HG03378 (cell line): ENCODE measurements around the gene SIM2.

Source experiments
- ATAC-seq: cut with Tn5 transposase; IDR thresholded peaks from one replicate; pipeline ENCODE4 v1.9.1; 2021; ENCODE audit warnings: mild to moderate bottlenecking, moderate library complexity; ENCODE audit not compliant: unreplicated experiment

Gene SIM2

DNA sequence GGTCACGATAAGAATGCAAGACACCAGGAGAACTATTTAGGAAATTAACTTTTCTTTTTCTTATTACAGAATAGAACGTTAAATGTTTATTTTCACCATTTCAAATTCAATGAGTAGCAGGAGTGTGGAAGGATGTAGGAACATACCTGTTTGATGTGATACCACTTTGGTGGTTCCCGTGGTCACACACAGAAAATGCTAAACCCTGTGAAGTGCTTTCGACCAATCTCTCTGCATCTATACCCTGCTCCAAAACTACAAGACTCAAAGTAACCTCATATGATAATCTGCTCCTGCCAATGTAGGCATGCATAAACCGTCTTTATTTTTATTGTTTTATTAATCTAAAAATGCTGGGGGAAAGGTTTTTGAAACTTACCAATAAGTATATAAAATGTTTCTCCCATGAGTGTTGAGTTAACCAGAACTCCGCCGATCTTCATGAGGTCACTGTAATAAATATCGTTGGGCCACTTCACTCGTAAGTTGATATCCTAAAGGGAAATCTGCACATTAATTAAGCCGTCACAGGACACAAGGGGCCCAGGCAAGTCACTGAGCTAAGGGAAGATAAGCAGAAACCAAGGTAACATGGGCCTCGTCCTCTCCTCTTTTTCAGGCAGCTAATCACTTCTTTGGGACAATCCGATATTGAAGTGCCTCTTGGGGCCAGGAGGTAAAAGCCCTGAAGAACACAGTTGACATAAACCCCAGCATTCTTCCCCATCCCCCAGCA, 60.6 kb downstream of the SIM2 start:
- no peak for ATAC-seq

DNA sequence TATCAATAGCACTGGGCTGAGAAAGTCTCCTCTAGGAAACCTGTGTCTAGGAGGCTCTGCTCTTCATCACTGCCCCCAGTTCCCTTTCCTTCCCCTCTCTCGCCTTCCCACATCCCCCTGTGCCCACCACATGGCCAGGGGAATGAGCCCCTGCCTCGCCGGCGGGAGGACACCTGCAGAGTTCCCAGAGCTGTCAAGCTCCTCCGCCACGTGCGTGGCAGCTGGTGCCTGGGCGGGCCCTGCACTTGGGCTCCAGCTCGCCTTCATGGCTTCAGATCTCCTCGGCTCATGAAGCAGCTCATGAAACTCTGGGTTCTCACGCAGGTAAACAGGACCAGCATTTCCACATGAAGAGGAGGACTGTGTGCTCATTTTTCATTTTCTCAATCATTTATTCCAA, 62.8 kb downstream of the SIM2 start:
- no peak for ATAC-seq

DNA sequence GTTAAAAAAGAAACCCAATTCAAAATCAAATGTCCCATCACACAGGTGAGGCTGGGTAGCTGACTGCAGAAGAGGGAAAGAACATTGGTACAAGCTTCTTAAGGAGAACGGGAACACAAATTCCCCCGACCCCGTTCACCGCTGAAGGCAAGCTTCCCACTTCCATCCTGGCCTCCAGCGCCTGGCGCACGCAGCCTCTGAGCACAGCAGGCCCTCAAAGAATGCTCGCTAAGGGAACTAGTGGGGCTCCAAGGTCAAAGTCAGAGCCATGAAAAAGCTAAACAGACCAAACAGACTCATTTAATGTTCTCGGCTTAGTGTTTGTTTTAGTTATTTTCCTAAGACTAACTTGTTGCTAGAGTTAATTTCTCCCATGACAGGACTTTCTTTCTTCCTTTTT, 63.7 kb downstream of the SIM2 start:
- no peak for ATAC-seq

DNA sequence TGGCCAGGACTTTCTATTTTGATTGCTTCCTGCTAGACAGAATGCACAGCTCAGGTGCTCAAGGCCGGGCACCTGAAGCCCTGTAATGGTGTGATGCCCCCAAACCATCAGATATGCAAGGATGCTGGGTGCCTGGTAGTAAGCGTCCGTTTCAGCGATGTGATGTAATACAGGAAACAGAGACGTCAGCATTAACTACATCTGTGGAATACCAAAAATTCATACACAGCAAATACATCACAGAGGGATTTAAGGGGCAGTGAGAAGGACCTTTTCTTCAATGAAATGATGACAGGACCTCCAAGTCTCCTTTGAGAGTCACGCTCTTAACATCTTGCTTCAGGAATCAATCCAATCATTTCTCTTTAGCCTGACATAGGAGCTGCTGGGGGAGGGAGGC, 64.4 kb downstream of the SIM2 start:
- no peak for ATAC-seq

DNA sequence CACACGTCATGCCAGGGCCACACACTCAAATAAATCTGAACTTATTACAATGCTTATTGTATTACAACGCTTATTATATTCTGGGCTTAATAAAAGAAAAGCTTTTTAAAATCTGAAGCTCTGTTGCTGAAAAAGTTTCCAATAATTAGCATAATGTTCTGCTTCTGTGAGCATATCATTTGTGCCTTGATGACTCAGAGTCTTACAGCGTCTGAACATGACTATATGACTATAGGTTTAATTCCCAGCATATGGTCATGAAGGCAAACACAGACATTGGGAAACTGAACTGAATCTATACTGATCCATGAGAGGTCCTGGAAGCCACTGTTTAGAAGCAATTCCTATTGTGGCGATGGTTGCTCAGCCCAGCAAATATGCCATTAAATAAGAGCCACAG, 66.3 kb downstream of the SIM2 start:
- ATAC-seq = no peak

DNA sequence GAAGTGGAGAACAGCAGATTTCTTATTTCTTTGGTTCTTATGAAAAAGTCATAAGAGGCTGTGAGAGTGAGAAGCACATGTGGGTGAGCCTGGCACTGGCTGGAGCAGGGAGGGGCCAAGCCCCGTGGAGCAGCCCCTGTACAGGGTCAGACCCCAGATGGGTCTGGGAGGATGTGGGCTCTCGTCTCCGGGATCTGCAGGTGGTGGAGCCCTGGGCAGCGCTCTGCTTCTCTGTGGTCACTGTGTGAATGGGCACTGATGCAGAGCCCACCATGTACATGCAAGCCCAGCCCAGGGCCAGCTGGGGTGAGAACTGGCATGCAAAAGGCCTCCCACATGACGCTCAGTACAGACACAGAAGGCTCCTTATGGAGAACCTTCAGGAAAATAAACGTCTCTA, 67.6 kb downstream of the SIM2 start:
- ATAC-seq = no peak

DNA sequence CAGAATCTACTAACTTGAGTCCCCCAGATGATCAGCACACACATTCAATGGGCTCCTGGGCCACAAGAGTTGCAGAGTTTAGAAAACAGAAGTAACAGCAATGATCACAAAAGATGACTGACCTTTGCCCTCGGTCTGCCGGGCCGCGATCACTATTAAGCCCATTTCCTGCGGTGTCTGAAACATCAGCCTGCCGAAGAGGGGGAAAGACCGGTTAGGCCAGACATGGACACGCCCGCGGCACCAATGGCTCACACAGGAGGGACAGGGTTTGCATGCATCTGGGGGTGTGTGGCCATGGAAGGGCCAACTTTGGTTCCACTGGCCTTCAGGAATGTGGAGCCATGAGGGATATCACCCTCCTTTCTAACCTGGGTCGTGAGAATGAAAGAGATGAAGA, 68.2 kb downstream of the SIM2 start:
- ATAC-seq = no peak

DNA sequence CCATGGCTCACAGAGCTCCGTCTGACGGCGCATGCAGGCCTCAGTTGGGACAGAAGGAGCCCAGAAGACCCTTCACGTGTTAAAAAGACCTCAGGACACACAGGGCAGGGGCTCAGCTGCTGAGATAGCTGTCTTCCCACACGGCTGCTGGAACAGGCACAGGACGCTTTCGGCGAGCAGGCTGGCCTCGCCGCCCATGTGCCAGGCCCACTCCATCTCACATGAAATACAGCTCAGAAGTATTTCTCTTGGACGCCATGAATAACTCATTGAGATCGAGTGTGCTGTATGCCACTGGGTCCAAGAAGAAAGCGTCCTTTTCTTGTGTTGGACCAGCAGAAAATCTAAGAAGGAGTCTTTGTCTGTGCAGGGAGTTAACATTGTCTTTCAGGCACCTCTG, 69.6 kb downstream of the SIM2 start:
- no peak for ATAC-seq

DNA sequence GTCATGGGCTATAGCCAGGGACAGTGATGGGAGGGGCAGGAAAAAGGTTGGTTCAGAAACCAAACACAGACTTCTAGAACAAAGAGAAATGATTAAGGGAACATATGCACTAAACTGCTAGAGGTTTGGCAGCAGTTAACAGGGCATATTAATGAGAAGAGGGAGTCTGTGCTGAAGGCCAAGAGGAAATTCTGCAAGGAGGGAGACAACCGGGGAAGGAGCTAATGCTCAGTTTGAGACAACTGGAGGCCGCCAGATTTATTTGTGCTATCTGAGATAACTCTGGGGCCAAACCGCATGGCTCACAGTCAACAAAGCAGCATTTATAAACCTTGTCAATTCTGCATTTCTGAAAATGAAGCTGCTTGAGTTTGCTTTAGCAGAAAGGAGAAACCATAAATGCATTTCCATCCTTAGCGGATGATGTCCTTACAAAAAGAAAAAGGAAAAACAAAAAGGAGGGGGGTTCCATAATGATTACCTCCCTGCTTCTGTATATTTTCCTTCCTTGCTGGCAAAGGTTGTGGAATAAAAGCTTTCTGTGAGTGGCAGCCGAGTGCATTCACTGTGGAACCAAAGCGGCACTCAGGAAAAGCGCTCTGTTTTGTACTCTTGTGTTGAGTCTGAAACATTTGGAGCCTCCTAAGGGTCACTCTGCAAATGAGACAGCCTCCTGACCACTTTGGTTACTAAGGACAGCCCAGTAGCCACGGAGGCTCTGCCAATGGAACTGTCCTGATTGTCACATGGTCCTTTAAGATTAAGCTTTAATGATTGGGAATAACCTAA, 70.3 kb downstream of the SIM2 start:
- no peak for ATAC-seq

DNA sequence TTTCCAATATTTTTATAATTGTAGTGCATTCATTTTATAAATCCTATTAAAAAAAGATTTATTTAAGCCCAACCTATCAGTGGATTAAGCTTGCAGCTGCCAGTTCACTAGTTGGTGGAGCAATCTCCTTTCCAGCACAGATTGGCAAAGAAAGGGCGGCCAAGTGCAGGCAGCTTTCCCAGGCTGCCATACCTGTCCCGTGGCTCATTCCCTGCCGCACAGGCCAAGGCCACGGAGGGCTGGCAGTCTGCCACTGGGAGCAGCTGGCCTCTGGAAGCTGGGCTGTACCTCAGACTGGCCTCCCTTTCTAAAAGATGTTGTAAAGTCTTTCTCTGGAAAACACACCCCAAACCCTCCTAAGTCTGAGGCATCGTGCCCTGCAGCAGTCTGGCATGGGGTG, 74.2 kb downstream of the SIM2 start:
- ATAC-seq = no peak

DNA sequence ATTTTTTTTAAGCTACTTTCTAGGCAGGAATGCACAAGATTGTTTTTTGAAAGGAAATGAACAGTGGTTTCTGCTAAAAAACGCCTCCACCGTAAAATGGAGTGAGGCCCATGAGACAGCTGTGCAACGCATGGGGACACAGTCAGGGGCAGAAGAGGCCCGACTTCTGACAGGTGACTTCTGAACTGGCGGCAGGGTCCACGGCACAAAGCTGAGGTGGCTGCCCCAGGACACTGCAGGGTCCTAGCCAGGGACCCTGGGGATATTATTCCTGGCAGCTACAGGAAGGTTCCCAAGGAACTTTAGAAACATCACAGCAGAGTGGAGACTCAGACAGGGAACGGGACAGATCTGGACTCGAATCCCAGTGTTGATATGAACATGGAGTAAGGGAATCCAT, 75.1 kb downstream of the SIM2 start:
- ATAC-seq = no peak

DNA sequence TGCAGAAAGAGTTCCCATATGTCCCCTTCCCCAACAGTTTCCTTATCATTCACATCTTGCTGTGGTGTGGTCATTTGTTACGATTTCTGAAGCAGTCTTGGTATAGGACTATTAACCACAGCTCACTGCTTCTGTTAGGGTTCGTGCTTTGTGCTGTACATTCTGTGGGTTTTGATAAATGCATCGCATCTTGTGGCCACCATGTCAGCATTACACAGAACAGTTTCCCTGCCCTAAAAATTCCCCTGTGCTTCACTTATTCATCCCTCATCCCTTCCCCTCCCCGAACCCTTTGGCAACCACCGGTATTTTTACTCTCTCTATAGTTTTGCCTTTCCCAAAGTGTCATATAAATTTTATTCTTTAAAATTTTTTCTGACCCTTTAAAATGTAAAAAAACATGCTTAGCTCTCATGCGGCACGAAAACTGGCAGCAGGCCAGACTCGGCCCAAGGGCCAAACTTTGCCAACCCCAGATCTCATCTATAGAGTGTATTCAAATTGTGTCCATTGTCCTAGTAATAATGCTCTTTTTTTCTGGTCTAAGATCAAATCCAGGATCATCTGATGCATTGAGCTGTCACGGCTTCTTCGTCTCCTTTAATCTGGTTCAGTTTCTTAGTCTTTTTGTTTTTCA, 78.2 kb downstream of the SIM2 start:
- ATAC-seq = no peak

DNA sequence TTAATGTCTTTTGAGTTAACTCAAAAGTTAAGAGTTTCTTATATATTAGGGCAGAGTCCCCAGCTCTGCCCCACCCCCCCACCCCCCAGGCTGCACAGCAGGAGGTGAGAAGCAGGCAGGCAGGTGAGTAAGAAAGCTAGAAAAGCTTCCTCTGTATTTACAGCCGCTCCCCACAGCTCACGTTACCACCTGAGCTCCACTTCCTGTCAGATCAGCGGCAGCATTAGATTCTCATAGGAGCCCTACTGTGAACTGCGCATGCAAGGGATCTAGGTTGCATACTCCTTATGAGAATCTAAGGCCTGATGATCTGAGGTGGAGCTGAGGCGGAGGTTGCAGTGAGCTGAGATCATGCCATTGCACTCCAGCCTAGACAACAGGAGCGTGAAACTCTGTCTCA, 81.9 kb downstream of the SIM2 start:
- no peak for ATAC-seq

DNA sequence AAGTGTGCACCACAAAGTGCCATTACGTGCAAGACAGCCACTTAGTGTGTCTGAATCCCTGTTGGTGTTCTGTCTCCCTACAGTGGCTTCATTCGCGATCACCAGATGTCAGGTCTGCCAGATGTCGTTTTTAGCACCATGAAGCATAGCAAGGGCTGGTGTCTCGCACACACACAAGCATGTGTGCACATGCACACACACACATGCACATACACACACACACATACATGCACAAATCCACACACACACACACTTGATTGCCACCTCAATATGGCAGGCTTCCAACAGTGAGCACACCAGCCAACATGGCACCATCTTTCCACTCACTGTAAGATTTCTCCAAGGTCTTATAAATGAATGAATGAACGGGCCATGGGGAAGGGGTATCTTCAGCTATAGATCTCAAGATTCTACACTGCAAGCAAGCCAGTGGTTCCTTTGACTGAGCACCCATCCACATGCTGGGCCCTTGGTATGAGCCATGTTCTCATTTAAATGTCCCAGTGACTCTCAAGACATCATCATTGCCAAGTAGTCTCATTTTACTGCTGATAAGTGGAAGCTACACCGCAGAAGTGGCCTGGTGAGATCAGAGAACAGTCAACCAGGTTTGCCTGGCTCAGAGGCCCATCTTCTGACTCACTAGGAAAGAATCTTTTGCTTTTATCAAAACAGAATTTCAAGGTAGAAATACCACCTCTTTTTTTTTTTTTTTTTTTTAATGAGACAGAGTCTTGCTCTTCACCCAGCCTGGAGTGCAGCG, 84.9 kb downstream of the SIM2 start:
- ATAC-seq = no peak

DNA sequence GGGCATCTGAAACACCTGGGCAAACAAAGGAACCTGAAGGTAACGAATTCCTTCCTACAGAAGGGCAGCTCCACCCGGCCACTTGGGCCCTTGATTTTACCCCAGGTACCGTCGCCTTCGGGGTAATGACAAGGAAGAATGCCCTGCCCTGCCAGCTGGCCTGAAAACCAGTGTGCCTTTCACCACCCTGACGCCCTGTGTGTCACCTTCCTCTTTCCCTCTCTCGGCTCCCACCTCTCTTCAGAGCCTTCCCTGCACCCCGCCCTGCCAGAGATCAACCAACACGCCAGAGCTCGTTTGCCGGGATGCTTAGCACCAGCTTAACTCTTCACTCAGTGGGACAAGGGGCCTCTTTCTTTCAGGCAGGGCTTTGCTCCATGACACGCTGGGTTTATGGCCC, 86.0 kb downstream of the SIM2 start:
- no peak for ATAC-seq

DNA sequence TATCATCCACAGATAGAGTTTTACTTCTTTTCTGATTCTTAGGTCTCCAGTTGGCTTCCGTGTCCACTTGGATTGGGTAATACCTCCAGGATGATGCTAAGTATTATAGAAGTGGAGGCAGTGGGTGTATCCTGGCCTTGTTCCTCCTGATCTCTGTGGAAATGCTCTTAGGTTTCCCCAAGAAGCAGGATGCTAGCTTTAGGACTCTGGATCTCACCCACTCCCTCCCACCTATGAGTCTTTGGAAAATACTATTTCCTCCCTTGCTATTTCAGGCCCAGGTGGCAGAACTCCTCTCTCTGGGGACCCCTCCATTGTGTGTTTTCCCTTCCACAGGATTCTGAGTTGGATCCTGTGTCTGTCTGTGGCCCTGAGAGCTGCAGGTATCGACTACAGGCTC, 86.7 kb downstream of the SIM2 start:
- no peak for ATAC-seq

DNA sequence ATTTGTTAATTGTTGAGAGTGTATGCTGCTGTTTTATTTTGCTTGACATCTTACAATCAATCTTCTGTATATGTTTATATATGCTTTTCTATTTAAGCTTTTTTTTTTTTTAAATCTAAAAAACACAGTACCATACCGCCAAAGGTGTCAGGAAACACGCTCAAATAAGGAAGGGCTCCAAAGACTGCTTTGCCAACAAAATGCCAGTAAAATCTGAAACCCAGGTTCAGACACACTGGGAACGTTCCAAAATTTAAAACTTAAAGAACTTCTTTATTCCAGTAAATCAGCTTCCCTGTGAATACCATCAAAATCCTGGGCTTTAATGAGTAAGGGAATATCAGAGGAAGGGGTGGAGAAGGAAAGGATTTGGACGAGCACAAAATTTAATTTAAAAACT, 87.3 kb downstream of the SIM2 start:
- ATAC-seq = no peak

DNA sequence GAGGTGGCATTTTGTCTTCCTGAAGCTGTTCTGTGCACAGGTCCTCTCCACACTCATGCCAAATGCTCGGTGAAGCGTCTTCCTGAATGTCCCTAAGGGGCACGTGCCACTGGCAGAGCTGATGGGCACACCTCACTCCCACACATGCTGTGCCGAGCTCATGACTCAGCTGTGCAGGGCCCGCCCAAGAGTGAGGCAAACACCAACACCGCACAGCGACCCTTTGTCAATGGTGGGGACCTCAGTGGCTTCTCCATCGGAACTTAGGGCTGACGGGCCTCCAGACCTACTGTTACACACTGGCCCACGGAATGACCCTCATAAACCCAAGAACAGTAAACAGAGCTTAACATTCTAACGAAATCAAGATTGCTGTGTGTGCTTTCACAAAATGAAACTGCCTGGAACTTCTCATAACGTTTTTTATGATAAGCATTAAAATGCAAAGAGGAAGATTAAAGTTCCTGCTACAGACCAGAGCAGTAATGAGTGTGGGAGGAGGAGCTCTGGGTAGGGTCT, 89.3 kb downstream of the SIM2 start:
- no peak for ATAC-seq

DNA sequence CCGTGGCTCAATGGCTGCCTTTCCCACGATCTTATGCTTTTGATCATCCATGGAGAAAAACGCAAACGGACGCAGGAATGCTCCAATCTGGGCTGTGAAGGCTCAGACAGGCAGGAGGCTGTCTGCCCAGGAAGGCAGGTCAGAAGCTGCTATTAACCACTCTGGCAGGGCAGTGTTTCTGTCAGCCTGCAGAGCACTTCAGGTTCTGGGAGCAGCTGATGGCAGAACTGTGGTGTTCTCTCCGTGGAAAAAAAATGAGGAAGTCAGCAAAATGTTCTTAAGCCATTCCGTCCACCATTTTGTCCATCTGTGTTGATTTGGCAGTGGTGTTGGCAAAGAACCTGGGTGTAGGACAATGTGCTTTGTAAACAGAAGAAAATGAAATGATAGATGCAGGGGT, 91.7 kb downstream of the SIM2 start:
- no peak for ATAC-seq

DNA sequence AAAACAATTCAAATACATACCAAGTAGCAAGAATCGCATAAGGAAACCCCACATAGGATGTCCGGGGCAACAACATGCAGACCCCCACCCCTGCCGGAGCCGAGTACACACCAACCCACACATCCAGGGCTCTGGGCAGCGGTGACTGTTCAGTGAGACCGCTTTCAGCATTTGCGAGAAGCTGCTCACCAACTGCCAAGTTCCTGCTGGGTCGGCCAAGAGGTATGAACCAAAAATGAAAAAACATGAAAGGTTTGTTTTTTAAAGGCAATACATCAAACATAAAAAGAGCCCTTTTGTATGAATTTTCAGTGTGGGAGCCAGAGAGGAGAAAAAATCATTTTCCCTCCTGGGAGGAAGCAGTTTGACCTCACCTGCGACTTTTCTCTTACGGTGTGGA, 92.3 kb downstream of the SIM2 start:
- no peak for ATAC-seq
